Activated CD4-positive, alpha-beta T cell treated with anti-CD3 and anti-CD28 coated beads, Interleukin-2, amount 50 U/mL, for 1 hour (primary cell): ENCODE results near the gene CLTCL1.

ENCODE experiments used
- DNase-seq: peaks from one replicate; pipeline ENCODE4 v3.0.0-alpha.2; 2020

Gene CLTCL1

GRCh38 chr22:19244600-19245352 lies 46.7 kb downstream of the CLTCL1 start:
- no peak for DNase-seq

- no peak for DNase-seq
These were observed 48.8 kb downstream of the CLTCL1 start for GRCh38 chr22:19242699-19243098.

- no peak for DNase-seq
These were observed 50.0 kb downstream of the CLTCL1 start for GRCh38 chr22:19241593-19241906.

GRCh38 chr22:19240813-19241592 lies 50.5 kb downstream of the CLTCL1 start:
- no peak for DNase-seq

- DNase-seq = no peak
These were observed 52.1 kb downstream of the CLTCL1 start for GRCh38 chr22:19239464-19239863.

- no peak for DNase-seq
These were observed 52.6 kb downstream of the CLTCL1 start for GRCh38 chr22:19238900-19239299.

GRCh38 chr22:19235874-19236273 lies 55.6 kb downstream of the CLTCL1 start:
- DNase-seq = no peak

GRCh38 chr22:19234126-19234896 lies 57.2 kb downstream of the CLTCL1 start:
- DNase-seq = no peak

- DNase-seq = no peak
These were observed 58.3 kb downstream of the CLTCL1 start for GRCh38 chr22:19233189-19233661.

GRCh38 chr22:19232623-19233022 lies 58.9 kb downstream of the CLTCL1 start:
- no peak for DNase-seq

GRCh38 chr22:19231986-19232385 lies 59.5 kb downstream of the CLTCL1 start:
- no peak for DNase-seq

- DNase-seq = no peak
These were observed 61.9 kb downstream of the CLTCL1 start for GRCh38 chr22:19229600-19229999.

GRCh38 chr22:19228179-19228578 lies 63.3 kb downstream of the CLTCL1 start:
- DNase-seq = no peak

- no peak for DNase-seq
These were observed 65.1 kb downstream of the CLTCL1 start for GRCh38 chr22:19226428-19226827.

- no peak for DNase-seq
These were observed 66.0 kb downstream of the CLTCL1 start for GRCh38 chr22:19225560-19225959.

GRCh38 chr22:19224985-19225384 lies 66.5 kb downstream of the CLTCL1 start:
- no peak for DNase-seq

- no peak for DNase-seq
These were observed 67.0 kb downstream of the CLTCL1 start for GRCh38 chr22:19224557-19224956.

GRCh38 chr22:19223617-19224016 lies 67.9 kb downstream of the CLTCL1 start:
- DNase-seq = no peak

GRCh38 chr22:19223110-19223509 lies 68.4 kb downstream of the CLTCL1 start:
- DNase-seq = no peak

- no peak for DNase-seq
These were observed 69.1 kb downstream of the CLTCL1 start for GRCh38 chr22:19222242-19223005.

GRCh38 chr22:19220867-19221266 lies 70.7 kb downstream of the CLTCL1 start:
- DNase-seq = no peak

- no peak for DNase-seq
These were observed 72.8 kb downstream of the CLTCL1 start for GRCh38 chr22:19218541-19219233.
